C4-2B (cell line): ENCODE results near the gene FAM163B.

Experiments used
- CTCF ChIP-seq: fragments of 450-650 bp; conservative IDR thresholded peaks from 2 replicates; pipeline ENCODE4 v1.5.1; 2017; ENCODE audit warnings: mild to moderate bottlenecking
- ZFX ChIP-seq: fragments of 450-650 bp; IDR thresholded peaks from 2 replicates; pipeline ENCODE4 v1.6.1; 2017

- TF ChIP-seq CTCF: no peak
- no peak for TF ChIP-seq ZFX
Measured at GRCh38 chr9:133632806-133633680, 23.9 kb upstream of the FAM163B start.
